A673 (cell line): ENCODE results near the gene ACSS1. TPM values are rescaled to one million over a fixed set of nuclear protein-coding genes. Genes with fewer than 3 reads are reported as not detected.
A peak's percentile ranks its signal among the peaks of the same experiment; 100 is the strongest.

ENCODE experiments used
- BruUV-seq: library from RNA; stranded (reverse); fragments of 400-500 nt; replicated peaks from 2 replicates; lab custom pipeline; 2021; lab: Mats Ljungman, UMichigan
- CTCF ChIA-PET: fragments of 300-600 bp; sonication (Branson Sonifier 250); formaldehyde crosslinking; loops from one replicate; lab custom pipeline; 2022; ENCODE audit warnings: antibody characterized with exemption; lab: Charles Lee
- POLR2A ChIA-PET: fragments of 300-600 bp; sonication (Branson Sonifier 250); formaldehyde crosslinking; loops from one replicate; lab custom pipeline; 2022; ENCODE audit warnings: antibody characterized with exemption; ENCODE audit not compliant: low non-redundant PET; lab: Charles Lee
- DNase-seq: peaks from one replicate; pipeline ENCODE4 v3.0.0-alpha.2; 2015; ENCODE audit warnings: low spot score
- H3K27ac ChIP-seq: fragments of 200-600 bp; sonication (generic); 2 replicates; pipeline ENCODE4 v1.5.1; 2016; ENCODE audit warnings: mixed run types, low read depth, mild to moderate bottlenecking, mixed read lengths, antibody characterized with exemption, low read length; ENCODE audit not compliant: poor library complexity, severe bottlenecking
- H3K27me3 ChIP-seq: fragments of 200-600 bp; sonication (generic); replicated peaks from 2 replicates; pipeline ENCODE4 v1.6.1; 2017; ENCODE audit warnings: mixed run types, low read depth, mild to moderate bottlenecking, mixed read lengths, antibody characterized with exemption, low read length; ENCODE audit not compliant: insufficient read depth, poor library complexity
- H3K36me3 ChIP-seq: fragments of 200-600 bp; sonication (generic); 2 replicates; pipeline ENCODE4 v1.6.1; 2016; ENCODE audit warnings: mixed run types, mild to moderate bottlenecking, mixed read lengths, antibody characterized with exemption, low read length; ENCODE audit not compliant: insufficient read depth, poor library complexity, severe bottlenecking
- H3K4me1 ChIP-seq: fragments of 200-600 bp; sonication (generic); 2 replicates; pipeline ENCODE4 v1.6.1; 2017; ENCODE audit warnings: mixed run types, mild to moderate bottlenecking, mixed read lengths, antibody characterized with exemption, low read length; ENCODE audit not compliant: insufficient read depth, poor library complexity, severe bottlenecking
- H3K4me3 ChIP-seq: fragments of 200-600 bp; sonication (generic); 2 replicates; pipeline ENCODE4 v1.5.1; 2016; ENCODE audit warnings: low read depth, mixed run types, mild to moderate bottlenecking, mixed read lengths, low read length; ENCODE audit not compliant: poor library complexity, severe bottlenecking
- H3K9me3 ChIP-seq: fragments of 200-600 bp; sonication (generic); 2 replicates; pipeline ENCODE4 v1.6.1; 2016; ENCODE audit warnings: mixed run types, low read depth, mild to moderate bottlenecking, mixed read lengths, antibody characterized with exemption, low read length; ENCODE audit not compliant: poor library complexity, severe bottlenecking
- CTCF ChIP-seq: fragments of 300-800, 200-600 bp; sonication (generic); conservative IDR thresholded peaks from 2 replicates; pipeline ENCODE4 v1.5.1; 2017; ENCODE audit warnings: low read depth, mild to moderate bottlenecking, antibody characterized with exemption, low read length, moderate library complexity, mixed read lengths
- EZH2 ChIP-seq: fragments of 200-600 bp; sonication (generic); IDR thresholded peaks from 2 replicates; pipeline ENCODE4 v1.6.1; 2017; ENCODE audit warnings: borderline replicate concordance, low read depth, mild to moderate bottlenecking, mixed read lengths, antibody characterized with exemption, low read length; ENCODE audit not compliant: poor library complexity, severe bottlenecking
- intact Hi-C: fragments of 100-400 bp; cut with micrococcal nuclease; formaldehyde crosslinking; loops from one replicate; pipeline ENCODE4 v1.10.0; 2022; ENCODE audit not compliant: unreplicated experiment
- total RNA-seq: library from RNA; stranded (reverse); gene quantifications from 2 replicates; pipeline ENCODE4 v1.2.3, GENCODE V29; 2021

ACSS1 gene
- total RNA-seq, 1 experiment from 2014 or later: 3.9 TPM

DNA sequence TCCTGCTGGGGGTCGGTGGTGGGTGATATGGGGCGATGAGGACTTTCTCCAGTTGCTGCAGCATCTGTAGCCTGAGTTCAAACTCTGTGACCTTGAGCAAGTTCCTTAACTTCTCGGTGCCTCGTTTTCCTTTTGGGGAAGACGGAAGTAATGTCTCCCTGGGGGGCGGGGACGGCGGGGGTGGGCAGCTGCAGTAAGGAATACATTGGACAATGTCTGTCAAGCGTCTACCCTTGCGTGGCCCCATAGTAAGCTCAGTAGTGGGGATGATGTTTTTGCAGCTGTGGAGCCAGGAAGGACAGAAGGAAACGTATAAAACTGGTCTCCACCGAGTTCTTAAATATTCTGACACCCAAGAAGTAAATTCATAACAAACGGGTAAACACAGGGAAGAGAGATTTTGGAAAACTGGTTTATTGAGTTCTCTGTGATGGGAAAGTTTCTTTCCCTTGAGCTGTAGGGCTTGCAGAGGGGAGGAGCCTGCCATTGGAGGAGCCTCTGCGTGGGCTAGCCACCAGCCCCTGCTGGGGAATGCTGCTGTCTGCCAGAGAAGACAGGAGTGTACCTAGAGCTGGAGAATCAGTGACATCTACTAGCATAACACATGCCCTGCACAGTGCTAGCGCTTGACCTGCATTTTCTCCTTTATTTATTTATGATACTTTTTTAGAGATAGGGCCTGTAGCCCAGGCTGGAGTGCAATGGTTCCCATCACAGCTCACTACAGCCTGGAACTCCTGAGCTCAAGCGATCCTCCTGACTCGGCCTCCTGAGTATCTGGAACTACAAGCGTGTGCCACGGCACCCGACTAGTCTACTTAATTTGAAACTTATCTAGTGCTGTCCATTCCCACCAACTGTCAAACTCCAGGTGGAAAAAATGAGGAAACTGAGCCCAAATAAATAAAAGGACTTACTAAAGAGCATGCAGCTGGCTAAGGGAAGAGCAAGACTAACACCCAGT lies 1.2 kb upstream of the ACSS1 start:
- intact Hi-C loops: no loop called here
- CTCF ChIA-PET: interaction anchor here (0.9 kb wide), 1 partner anchor 66 kb away, joined by 4 read pairs; the partner anchor contains the start of gene APMAP
- no peaks in the 10 kb centered on the region for H3K36me3 ChIP-seq
- peak overlapping the region; percentile 20 for H3K27ac ChIP-seq
- no TSS peak for BruUV-seq
- peaks cover 15% of the 10 kb centered on the region for H3K4me1 ChIP-seq
- POLR2A ChIA-PET: no interaction called here
- peak overlapping the region; percentile 68 for H3K4me3 ChIP-seq
- no peaks in the 10 kb centered on the region for H3K9me3 ChIP-seq
- TF ChIP-seq EZH2 (no peak), CTCF (peak; percentile 16; the same call in 1 of the 2 replicates)
- H3K27me3 ChIP-seq: peaks cover 34% of the 10 kb centered on the region
- peak; percentile 68 for DNase-seq

GRCh38 chr20:25057234-25058050 lies 497 bp downstream of the ACSS1 start:
- Histone ChIP-seq H3K27ac (peak overlapping the region; percentile 38), H3K4me1 (peaks cover 15% of the 10 kb centered on the region), H3K4me3 (peak overlapping the region; percentile 68), H3K9me3 (no peaks in the 10 kb centered on the region), H3K36me3 (no peaks in the 10 kb centered on the region), H3K27me3 (peaks cover 29% of the 10 kb centered on the region)
- DNase-seq: peak; percentile 44
- TF ChIP-seq CTCF (no peak), EZH2 (no peak)
- no TSS peak for BruUV-seq
- ChIA-PET POLR2A (no interaction called here), CTCF (no interaction called here)
- intact Hi-C loops: no loop called here

DNA sequence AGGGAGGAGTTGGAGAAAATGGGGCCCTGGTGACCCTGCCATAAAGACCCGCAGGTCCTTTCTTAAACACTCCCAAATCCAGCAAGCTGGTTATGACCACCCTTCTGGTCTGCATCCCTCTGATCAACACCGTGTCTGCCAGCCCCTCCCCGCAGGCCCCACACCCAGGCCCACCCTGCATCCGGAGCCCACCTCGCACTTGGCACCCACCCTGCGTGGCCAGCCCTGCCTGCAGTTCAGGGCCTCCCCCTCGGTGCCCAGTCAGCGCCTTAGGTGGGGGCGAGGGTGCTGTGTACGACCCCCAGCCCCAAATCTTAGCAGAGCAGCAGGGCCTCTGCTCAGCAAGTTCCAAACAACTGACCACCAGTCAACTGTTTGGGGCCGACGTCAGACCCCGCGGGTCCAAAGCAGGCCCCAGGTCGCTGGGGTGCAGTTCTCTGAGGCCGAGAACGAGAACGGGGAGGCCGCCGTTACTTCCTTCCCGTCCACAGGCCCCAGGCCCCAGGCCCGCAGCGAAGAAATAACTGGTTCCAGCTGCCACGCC lies 1.2 kb downstream of the ACSS1 start:
- no peaks in the 10 kb centered on the region for H3K36me3 ChIP-seq
- TF ChIP-seq EZH2 (no peak), CTCF (no peak)
- ChIA-PET CTCF (no interaction called here), POLR2A (no interaction called here)
- no TSS peak for BruUV-seq
- H3K4me1 ChIP-seq: peaks cover 15% of the 10 kb centered on the region
- peak overlapping the region; percentile 68 for H3K4me3 ChIP-seq
- DNase-seq: no peak
- H3K9me3 ChIP-seq: no peaks in the 10 kb centered on the region
- intact Hi-C loops: no loop called here
- H3K27ac ChIP-seq: peak overlapping the region; percentile 38
- H3K27me3 ChIP-seq: peaks cover 23% of the 10 kb centered on the region
